Measurements from ENCODE around the gene CALU. TPM values are rescaled to one million over a fixed set of nuclear protein-coding genes. Genes with fewer than 3 reads are reported as not detected.

CALU gene
- total and polyA plus RNA-seq, 7 donors: 52.0 to 236 (median 88.9) TPM

DNA sequence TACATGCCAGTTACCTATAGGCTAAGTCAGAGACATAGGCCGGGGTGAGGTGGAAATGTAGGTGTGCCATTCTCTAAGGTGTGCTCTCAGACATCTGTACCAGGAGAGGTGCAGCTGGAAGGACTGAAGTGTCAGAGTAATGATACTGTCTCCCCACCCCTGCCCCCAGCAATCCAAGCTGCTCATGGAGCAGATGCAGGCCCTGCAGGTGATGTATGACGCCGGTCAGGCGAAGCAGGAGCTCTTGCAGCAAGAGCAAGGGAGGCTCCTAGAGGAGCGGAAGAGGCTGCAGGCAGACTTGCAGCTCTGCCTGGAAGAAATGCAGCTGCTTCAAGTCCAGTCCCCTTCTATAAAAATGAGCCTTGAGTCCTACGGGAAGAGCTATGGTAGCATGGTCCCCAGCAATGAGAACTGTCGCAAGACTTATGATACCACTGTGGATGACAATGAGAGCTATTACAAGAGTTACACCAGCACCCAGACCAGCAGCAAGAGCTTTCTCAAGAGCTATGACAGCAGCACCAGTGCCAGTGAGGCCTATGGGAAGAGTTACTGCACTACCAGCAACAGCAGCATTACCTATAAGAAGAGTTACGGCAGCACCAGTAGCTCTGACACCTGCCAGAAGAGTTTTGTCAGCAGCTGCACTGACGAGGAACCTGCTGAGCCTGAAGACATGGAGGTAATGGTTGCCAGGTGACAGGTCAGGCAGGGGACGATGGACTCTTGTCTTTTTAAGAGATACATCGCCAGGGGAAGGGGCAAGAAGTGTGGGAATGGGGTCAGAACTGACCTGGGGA, 72.7 kb downstream of the CALU start:
- TF ChIP-seq, protein P1, sequence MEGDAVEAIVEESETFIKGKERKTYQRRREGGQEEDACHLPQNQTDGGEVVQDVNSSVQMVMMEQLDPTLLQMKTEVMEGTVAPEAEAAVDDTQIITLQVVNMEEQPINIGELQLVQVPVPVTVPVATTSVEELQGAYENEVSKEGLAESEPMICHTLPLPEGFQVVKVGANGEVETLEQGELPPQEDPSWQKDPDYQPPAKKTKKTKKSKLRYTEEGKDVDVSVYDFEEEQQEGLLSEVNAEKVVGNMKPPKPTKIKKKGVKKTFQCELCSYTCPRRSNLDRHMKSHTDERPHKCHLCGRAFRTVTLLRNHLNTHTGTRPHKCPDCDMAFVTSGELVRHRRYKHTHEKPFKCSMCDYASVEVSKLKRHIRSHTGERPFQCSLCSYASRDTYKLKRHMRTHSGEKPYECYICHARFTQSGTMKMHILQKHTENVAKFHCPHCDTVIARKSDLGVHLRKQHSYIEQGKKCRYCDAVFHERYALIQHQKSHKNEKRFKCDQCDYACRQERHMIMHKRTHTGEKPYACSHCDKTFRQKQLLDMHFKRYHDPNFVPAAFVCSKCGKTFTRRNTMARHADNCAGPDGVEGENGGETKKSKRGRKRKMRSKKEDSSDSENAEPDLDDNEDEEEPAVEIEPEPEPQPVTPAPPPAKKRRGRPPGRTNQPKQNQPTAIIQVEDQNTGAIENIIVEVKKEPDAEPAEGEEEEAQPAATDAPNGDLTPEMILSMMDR (IDR thresholded peaks at IDR 0.05): no peak
- DNase-seq: no peak
- peak in 2 of 4 donors; percentile 17 to 59 for ATAC-seq
- H3K27me3 ChIP-seq (ENCODE audit: insufficient read depth in 3 of 3, low read length in 2 of 3): no peaks in the 10 kb centered on the region
- H3K4me1 ChIP-seq: peaks cover 25% of the 10 kb centered on the region
- H3K9me3 ChIP-seq: no peaks in the 10 kb centered on the region
- no peak overlapping the region for H3K27ac ChIP-seq
- intact Hi-C loops (cut with DNase I): no loop called here
- WGBS, 3 donors: 88 to 95% (median 88%) methylated on average over 11 of the region's 11 CpGs
- H3K36me3 ChIP-seq (ENCODE audit: insufficient read depth in 1 of 2, low read depth in 1 of 2): no peaks in the 10 kb centered on the region
- H3K4me3 ChIP-seq: no peak overlapping the region

DNA sequence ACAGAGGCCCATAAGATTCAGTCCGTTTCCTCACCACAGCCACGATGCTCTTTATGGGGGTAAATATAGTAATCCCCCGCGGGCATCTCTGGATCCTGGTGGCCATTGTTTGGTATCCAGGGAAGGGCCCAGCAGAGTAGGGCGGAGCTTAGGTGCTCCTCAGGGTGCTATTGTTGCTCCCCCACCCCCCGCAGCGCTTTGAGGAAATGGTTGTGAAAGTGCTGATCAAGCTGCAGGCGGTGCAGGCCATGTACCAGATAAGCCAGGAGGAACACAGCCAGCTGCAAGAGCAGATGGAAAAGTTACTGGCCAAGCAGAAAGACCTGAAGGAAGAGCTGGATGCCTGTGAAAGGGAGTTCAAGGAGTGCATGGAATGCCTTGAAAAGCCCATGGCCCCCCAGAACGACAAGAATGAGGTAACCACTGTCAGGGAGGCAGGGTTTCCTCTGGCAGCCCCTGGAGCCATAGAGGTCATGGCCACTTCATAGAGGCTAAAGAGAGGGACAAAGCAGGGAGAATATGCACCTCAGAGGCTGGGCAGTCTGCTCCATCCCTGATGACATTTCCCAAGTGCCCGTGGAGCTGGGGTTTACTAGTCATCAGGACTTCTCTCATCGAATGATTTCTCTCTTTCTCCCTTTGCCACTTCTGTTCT, 73.5 kb downstream of the CALU start:
- Histone ChIP-seq H3K4me3 (no peak overlapping the region), H3K4me1 (peaks cover 25% of the 10 kb centered on the region), H3K36me3 (ENCODE audit: insufficient read depth in 1 of 2, low read depth in 1 of 2) (no peaks in the 10 kb centered on the region), H3K9me3 (no peaks in the 10 kb centered on the region), H3K27ac (no peak overlapping the region), H3K27me3 (ENCODE audit: insufficient read depth in 3 of 3, low read length in 2 of 3) (no peaks in the 10 kb centered on the region)
- DNase-seq (peak; percentile 47 to 70), ATAC-seq (peak in 3 of 4 donors; percentile 43 to 74 (median 68))
- 37 to 53% (median 40%) methylated on average over 11 of the region's 11 CpGs for WGBS, 3 donors
- TF ChIP-seq, protein P1 (IDR thresholded peaks at IDR 0.05): no peak
- intact Hi-C loops (cut with DNase I): no loop called here

DNA sequence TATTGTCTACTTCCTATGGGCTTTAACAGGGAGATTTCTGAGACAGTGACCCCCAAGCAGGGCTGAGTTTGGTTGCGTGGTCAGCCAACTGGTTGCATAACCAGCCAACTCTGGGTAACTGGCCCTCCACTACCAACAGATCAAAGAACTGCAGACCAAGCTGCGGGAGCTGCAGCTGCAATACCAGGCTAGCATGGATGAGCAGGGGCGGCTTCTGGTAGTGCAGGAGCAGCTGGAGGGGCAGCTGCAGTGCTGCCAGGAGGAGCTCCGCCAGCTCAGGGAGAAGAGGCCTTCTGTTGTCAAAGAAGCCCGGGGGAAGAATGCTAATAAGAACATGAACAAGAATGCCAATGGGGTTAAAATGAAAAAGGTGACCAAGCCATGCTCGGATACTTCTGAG, 75.3 kb downstream of the CALU start:
- ATAC-seq (no peak), DNase-seq (no peak)
- 67 to 86% (median 68%) methylated on average over 6 of the region's 6 CpGs for WGBS, 3 donors
- Histone ChIP-seq H3K27me3 (ENCODE audit: insufficient read depth in 3 of 3, low read length in 2 of 3) (no peaks in the 10 kb centered on the region), H3K4me3 (no peak overlapping the region), H3K4me1 (peaks cover 29% of the 10 kb centered on the region), H3K9me3 (no peaks in the 10 kb centered on the region), H3K36me3 (ENCODE audit: insufficient read depth in 1 of 2, low read depth in 1 of 2) (no peaks in the 10 kb centered on the region), H3K27ac (no peak overlapping the region)
- TF ChIP-seq, protein P1 (IDR thresholded peaks at IDR 0.05): no peak
- intact Hi-C loops (cut with DNase I): no loop called here

DNA sequence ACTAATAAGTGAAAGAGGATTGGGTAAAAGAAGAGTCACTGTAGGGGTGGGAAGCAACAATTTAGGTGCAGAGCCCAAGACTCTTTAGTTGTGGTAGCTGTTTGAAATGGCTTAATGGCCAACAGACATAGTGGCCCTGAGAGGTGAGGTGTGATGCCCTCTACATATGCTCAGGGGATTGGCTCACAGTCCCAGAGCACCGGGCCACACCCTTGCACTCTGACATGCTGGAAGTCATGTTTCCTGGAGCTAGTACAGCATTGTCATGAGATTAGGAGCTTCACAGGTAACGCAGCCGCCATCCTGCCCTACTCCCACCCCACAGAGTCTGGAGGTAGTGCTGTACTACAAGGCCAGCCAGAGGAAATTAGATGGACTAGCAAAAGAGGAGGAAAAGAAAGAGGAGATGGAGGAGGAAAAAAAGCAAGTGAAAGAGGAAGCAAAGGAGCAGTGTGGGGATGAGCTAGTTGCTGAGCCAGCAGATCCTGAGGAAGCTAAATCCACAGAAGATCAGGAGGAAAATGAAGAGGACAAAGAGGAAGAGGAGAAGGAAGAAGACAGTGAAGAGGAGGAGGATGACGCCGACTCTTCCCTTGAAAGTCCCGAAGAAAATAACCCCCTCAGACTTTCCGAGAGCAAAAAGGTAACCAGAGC, 76.3 kb downstream of the CALU start:
- Histone ChIP-seq H3K27ac (no peak overlapping the region), H3K4me3 (no peak overlapping the region)
- intact Hi-C loops (cut with DNase I): no loop called here

More for the DNA sequence above, 76.3 kb downstream of the CALU start:
- H3K36me3 ChIP-seq (ENCODE audit: insufficient read depth in 1 of 2, low read depth in 1 of 2): no peaks in the 10 kb centered on the region
- TF ChIP-seq, protein P1 (IDR thresholded peaks at IDR 0.05): no peak
- 91 to 95% (median 94%) methylated on average over 7 of the region's 7 CpGs for WGBS, 3 donors
- H3K9me3 ChIP-seq: no peaks in the 10 kb centered on the region
- H3K27me3 ChIP-seq (ENCODE audit: insufficient read depth in 3 of 3, low read length in 2 of 3): no peaks in the 10 kb centered on the region
- ATAC-seq: no peak
- no peak for DNase-seq
- H3K4me1 ChIP-seq: peaks cover 29% of the 10 kb centered on the region

Data from psoas muscle (tissue), 8 donors.